ENCODE measurements around the gene NUDT15. TPM values are rescaled to one million over a fixed set of nuclear protein-coding genes. Genes with fewer than 3 reads are reported as not detected.

Gene NUDT15
- polyA plus RNA-seq, 6 donors from 2014 or later: 7.7 to 32.3 (median 10.2) TPM

DNA sequence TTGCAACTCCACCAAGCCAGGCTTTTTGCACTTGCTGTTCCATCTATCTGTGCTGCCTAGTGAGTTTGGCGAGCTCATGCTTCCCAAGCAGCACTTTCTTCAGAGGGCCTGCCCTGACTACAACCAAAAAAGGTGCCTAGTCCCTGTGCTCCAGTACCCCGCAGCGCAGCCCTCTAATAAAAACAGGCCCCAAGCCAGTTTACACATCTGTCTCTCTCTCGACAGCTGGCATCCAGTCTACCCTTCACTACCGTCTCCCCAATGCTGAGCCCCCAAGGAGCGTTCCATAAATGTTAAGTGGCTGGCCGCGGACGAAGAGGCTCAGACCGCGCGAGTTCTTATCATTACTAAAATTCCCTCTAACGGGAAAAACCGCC is 56.9 kb downstream of the NUDT15 start:
- Mint-ChIP-seq H3K27ac (peak overlapping the region; percentile 94 to 99 (median 97)), H3K36me3 (no peaks in the 10 kb centered on the region), H3K4me1 (peaks cover 32 to 55% (median 44%) of the 10 kb centered on the region in 3 donors), H3K27me3 (peaks cover 7 to 8% (median 8%) of the 10 kb centered on the region in 3 donors), H3K9me3 (peaks cover 0 to 2% (median 0%) of the 10 kb centered on the region in 7 donors), H3K4me3 (peak overlapping the region; percentile 89 to 99 (median 96))
- peak; percentile 2 to 7 for ATAC-seq (ENCODE audit: low read depth in 2 of 2)
- DNase-seq: peak; percentile 1

- peaks cover 7 to 8% (median 8%) of the 10 kb centered on the region in 3 donors for H3K27me3 Mint-ChIP-seq
- peak within 1 kb of the TSS; percentile 89 to 99 (median 96) for H3K4me3 Mint-ChIP-seq
- DNase-seq (peak; percentile 98), ATAC-seq (ENCODE audit: low read depth in 2 of 2) (peak; percentile 91)
- peak within 1 kb of the TSS; percentile 94 to 99 (median 97) for H3K27ac Mint-ChIP-seq
- peaks cover 0 to 2% (median 0%) of the 10 kb centered on the region in 7 donors for H3K9me3 Mint-ChIP-seq
- H3K36me3 Mint-ChIP-seq: no peaks in the 10 kb centered on the region
- peaks cover 32 to 50% (median 43%) of the 10 kb centered on the region in 3 donors for H3K4me1 Mint-ChIP-seq
Measured at GRCh38 chr13:48094781-48095502, 57.4 kb downstream of the NUDT15 start, which contains the start of gene MED4. TSS of gene MED4 (minus strand) at chr13:48095104. CDS start at chr13:48095078, 26 bp downstream.

DNA sequence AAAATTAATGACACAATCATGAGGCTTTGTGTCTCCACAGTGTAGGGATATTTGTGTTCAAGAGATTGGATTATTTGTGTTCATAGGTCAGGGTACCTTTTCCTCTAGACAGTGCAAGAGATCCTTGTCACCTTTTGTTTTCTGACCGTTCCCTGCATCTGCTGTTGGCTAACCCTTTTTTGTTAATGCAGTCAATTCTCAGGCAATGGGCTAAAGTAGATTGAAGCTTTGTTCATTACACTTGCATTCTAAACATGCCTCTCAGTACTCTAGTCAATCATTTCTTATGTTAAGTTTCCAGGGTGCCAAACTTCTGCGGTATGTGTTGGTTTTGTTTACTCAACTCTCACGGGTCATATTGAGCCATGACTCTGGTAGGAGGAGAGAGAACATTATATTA is 59.1 kb downstream of the NUDT15 start:
- H3K9me3 Mint-ChIP-seq: peaks cover 0 to 2% (median 0%) of the 10 kb centered on the region in 7 donors
- H3K27me3 Mint-ChIP-seq: peaks cover 12 to 15% (median 14%) of the 10 kb centered on the region in 3 donors
- DNase-seq: no peak
- ATAC-seq (ENCODE audit: low read depth in 2 of 2): no peak
- H3K4me1 Mint-ChIP-seq: peaks cover 28 to 38% (median 35%) of the 10 kb centered on the region in 3 donors
- no peak overlapping the region for H3K27ac Mint-ChIP-seq
- H3K36me3 Mint-ChIP-seq: no peaks in the 10 kb centered on the region
- H3K4me3 Mint-ChIP-seq: peak overlapping the region in 1 of 8 donors; percentile 99

Other genes with a start within 250 kb of the NUDT15 start
- gene SUCLA2, start 36.5 kb upstream of the NUDT15 start, polyA plus RNA-seq (ENCODE audit: low read depth in 6 of 6): 10 to 100 TPM in 4 of 6 donors, 1 to 10 TPM in 2; 3.4 to 17.7 (median 11.9) TPM
- 100 to 1,000 TPM in 1 of 6 donors, 10 to 100 TPM in 5; 73.7 to 134 (median 78.6) TPM for gene MED4, start 57.4 kb downstream of the NUDT15 start, polyA plus RNA-seq (ENCODE audit: low read depth in 6 of 6)
- gene ITM2B, start 195.5 kb downstream of the NUDT15 start, polyA plus RNA-seq (ENCODE audit: low read depth in 6 of 6): 100 to 1,000 TPM; 633 to 911 (median 766) TPM

All from naive B cell (primary cell).